Kidney epithelial cell (primary cell): ENCODE measurements around the gene RAG2. TPM values are rescaled to one million over a fixed set of nuclear protein-coding genes. Genes with fewer than 3 reads are reported as not detected.

ENCODE experiments used
- DNase-seq: peaks from one replicate; pipeline ENCODE4 v3.0.0-alpha.2; 2010; ENCODE audit warnings: low read depth
- H3K27me3 ChIP-seq: 2 replicates; pipeline ENCODE4 v1.6.0; 2011; ENCODE audit warnings: low read length; ENCODE audit not compliant: control insufficient read depth, insufficient read depth
- H3K36me3 ChIP-seq: 2 replicates; pipeline ENCODE4 v1.5.1; 2011; ENCODE audit warnings: low read length; ENCODE audit not compliant: control insufficient read depth, insufficient read depth
- H3K4me3 ChIP-seq: 2 replicates; pipeline ENCODE4 v1.5.1; 2011; ENCODE audit warnings: low read depth, mild to moderate bottlenecking, control low read depth, low read length
- total RNA-seq: library from RNA; depleted of rRNA; stranded (reverse); fragments of >200 nt; gene quantifications from 2 replicates; pipeline ENCODE4 v1.2.3, GENCODE V29; 2015
- TF ChIP-seq, protein P1 (sequence below): IDR thresholded peaks from 2 replicates; pipeline ENCODE4 v1.5.1; 2011; ENCODE audit warnings: mild to moderate bottlenecking, moderate library complexity, low read length, control low read depth, inconsistent platforms; ENCODE audit not compliant: insufficient read depth, poor library complexity, severe bottlenecking

The RAG2 gene
- total RNA-seq, 1 donor from 2014 or later = not detected

- H3K4me3 ChIP-seq = no peak overlapping the region
- TF ChIP-seq, protein P1, sequence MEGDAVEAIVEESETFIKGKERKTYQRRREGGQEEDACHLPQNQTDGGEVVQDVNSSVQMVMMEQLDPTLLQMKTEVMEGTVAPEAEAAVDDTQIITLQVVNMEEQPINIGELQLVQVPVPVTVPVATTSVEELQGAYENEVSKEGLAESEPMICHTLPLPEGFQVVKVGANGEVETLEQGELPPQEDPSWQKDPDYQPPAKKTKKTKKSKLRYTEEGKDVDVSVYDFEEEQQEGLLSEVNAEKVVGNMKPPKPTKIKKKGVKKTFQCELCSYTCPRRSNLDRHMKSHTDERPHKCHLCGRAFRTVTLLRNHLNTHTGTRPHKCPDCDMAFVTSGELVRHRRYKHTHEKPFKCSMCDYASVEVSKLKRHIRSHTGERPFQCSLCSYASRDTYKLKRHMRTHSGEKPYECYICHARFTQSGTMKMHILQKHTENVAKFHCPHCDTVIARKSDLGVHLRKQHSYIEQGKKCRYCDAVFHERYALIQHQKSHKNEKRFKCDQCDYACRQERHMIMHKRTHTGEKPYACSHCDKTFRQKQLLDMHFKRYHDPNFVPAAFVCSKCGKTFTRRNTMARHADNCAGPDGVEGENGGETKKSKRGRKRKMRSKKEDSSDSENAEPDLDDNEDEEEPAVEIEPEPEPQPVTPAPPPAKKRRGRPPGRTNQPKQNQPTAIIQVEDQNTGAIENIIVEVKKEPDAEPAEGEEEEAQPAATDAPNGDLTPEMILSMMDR = no peak
- peaks cover 2% of the 10 kb centered on the region for H3K27me3 ChIP-seq
- no peaks in the 10 kb centered on the region for H3K36me3 ChIP-seq
- no peak for DNase-seq
These were observed 14.4 kb downstream of the RAG2 start for GRCh38 chr11:36583667-36584066.

GRCh38 chr11:36581536-36581935 is 16.5 kb downstream of the RAG2 start:
- Histone ChIP-seq H3K27me3 (peaks cover 2% of the 10 kb centered on the region), H3K36me3 (no peaks in the 10 kb centered on the region), H3K4me3 (no peak overlapping the region)
- TF ChIP-seq, protein P1 = no peak
- DNase-seq = no peak

DNA sequence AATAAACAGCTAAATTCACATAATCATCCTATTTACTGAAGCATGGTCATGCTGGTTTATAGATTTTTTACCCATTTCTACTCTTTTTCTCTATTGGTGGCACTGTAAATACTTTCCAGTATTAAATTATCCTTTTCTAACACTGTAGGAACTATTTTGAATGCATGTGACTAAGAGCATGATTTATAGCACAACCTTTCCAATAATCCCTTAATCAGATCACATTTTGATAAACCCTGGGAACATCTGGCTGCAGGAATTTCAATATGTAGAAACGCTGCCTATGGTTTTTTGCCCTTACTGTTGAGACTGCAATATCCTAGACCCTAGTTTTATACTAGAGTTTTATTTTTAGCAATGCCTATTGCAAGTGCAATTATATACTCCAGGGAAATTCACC is 19.6 kb downstream of the RAG2 start:
- Histone ChIP-seq H3K4me3 (no peak overlapping the region), H3K27me3 (no peaks in the 10 kb centered on the region), H3K36me3 (no peaks in the 10 kb centered on the region)
- DNase-seq = no peak
- TF ChIP-seq, protein P1 = no peak

GRCh38 chr11:36577859-36578258 is 20.2 kb downstream of the RAG2 start:
- Histone ChIP-seq H3K4me3 (no peak overlapping the region), H3K36me3 (no peaks in the 10 kb centered on the region), H3K27me3 (no peaks in the 10 kb centered on the region)
- DNase-seq = no peak
- TF ChIP-seq, protein P1 = no peak

DNA sequence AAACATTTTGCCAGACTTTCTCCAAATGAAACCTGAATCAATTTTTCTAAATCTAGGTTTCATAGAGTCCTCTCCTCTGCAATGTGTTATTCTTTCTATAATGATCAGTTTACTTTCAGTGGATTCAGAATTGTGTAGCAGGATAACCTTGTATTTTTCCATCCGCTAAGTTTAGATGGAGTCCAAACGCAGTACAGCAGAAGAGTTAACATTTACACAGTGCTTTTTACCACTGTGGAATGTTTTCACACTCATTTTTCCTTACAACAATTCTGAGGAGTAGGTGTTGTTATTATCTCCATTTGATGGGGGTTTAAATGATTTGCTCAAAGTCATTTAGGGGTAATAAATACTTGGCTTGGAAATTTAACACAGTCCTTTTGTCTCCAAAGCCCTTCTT is 20.7 kb downstream of the RAG2 start:
- H3K4me3 ChIP-seq = no peak overlapping the region
- TF ChIP-seq, protein P1 = no peak
- no peaks in the 10 kb centered on the region for H3K36me3 ChIP-seq
- no peaks in the 10 kb centered on the region for H3K27me3 ChIP-seq
- no peak for DNase-seq

- no peak overlapping the region for H3K4me3 ChIP-seq
- no peaks in the 10 kb centered on the region for H3K36me3 ChIP-seq
- TF ChIP-seq, protein P1 = no peak
- no peaks in the 10 kb centered on the region for H3K27me3 ChIP-seq
- DNase-seq = no peak
These were observed 23.6 kb downstream of the RAG2 start for GRCh38 chr11:36574486-36574885.
